Body of pancreas (tissue), 4 donors: ENCODE measurements around the gene FAM240B.

Experiments used
- POLR2A ChIP-seq, 3 donors: fragments of 450-650 bp; IDR thresholded peaks; one replicate each; pipeline ENCODE4 v1.6.1; 2016; ENCODE audit warnings: antibody characterized with exemption in 3 of 3, mild to moderate bottlenecking in 2 of 3
- TF ChIP-seq, protein P1 (sequence below), 7 experiments: fragments of 450-650 bp in 4 of 7; fragments of 200-600 bp in 3 of 7; sonication (generic) in 3 of 7; IDR thresholded peaks; one replicate each; pipeline ENCODE4 v1.5.1; 2016 to 2019; ENCODE audit warnings: antibody characterized with exemption in 7 of 7

DNA sequence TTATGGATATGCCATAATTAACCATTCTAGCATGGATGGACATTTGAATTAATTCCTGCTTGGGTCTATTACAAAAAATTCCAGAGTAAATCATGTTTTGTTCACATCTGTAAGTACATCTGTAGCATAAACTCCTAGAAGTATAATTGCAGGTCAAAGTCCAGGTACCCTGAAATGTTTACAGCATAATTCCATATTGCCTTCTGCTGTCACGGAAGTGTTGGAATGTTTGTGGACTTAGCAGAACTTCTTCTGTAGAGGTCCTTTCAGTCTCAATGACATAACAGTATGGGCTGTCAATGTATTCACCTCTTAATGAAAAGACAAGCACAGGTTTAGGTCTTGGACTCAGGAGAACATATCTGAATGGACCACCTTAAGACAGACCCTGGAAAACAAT lies 1.8 kb downstream of the FAM240B start:
- TF ChIP-seq, protein P1, sequence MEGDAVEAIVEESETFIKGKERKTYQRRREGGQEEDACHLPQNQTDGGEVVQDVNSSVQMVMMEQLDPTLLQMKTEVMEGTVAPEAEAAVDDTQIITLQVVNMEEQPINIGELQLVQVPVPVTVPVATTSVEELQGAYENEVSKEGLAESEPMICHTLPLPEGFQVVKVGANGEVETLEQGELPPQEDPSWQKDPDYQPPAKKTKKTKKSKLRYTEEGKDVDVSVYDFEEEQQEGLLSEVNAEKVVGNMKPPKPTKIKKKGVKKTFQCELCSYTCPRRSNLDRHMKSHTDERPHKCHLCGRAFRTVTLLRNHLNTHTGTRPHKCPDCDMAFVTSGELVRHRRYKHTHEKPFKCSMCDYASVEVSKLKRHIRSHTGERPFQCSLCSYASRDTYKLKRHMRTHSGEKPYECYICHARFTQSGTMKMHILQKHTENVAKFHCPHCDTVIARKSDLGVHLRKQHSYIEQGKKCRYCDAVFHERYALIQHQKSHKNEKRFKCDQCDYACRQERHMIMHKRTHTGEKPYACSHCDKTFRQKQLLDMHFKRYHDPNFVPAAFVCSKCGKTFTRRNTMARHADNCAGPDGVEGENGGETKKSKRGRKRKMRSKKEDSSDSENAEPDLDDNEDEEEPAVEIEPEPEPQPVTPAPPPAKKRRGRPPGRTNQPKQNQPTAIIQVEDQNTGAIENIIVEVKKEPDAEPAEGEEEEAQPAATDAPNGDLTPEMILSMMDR (IDR thresholded peaks at IDR 0.05) = no peak
- TF ChIP-seq POLR2A (IDR thresholded peaks at IDR 0.05) = no peak
